Loucy (cell line): ENCODE data around the gene GRID2.

Experiments used
- H2AFZ ChIP-seq: fragments of 200-600 bp; sonication (generic); 2 replicates; pipeline ENCODE4 v1.6.0; 2016; ENCODE audit warnings: antibody characterized with exemption, mild to moderate bottlenecking, low read length, moderate library complexity
- H3F3A ChIP-seq: fragments of 200-600 bp; 2 replicates; pipeline ENCODE4 v1.6.0; 2016; ENCODE audit warnings: antibody characterized with exemption, low read depth, mild to moderate bottlenecking
- H3K27me3 ChIP-seq: fragments of 200-600 bp; sonication (generic); 2 replicates; pipeline ENCODE4 v1.6.1; 2014; ENCODE audit warnings: low read length, mild to moderate bottlenecking; ENCODE audit not compliant: insufficient read depth, poor library complexity, severe bottlenecking
- H3K36me3 ChIP-seq: fragments of 200-600 bp; sonication (generic); 2 replicates; pipeline ENCODE4 v1.6.1; 2016; ENCODE audit warnings: low read length; ENCODE audit not compliant: insufficient read depth
- H3K4me1 ChIP-seq: fragments of 200-600 bp; sonication (generic); 2 replicates; pipeline ENCODE4 v1.5.1; 2014; ENCODE audit warnings: low read length, mild to moderate bottlenecking; ENCODE audit not compliant: insufficient read depth, poor library complexity, severe bottlenecking
- H3K4me2 ChIP-seq: fragments of 200-600 bp; sonication (generic); 2 replicates; pipeline ENCODE4 v1.6.0; 2014; ENCODE audit warnings: antibody characterized with exemption, low read length, low read depth, mild to moderate bottlenecking; ENCODE audit not compliant: poor library complexity, severe bottlenecking
- H3K4me3 ChIP-seq: fragments of 200-600 bp; sonication (generic); 2 replicates; pipeline ENCODE4 v1.5.1; 2014; ENCODE audit warnings: low read length, mild to moderate bottlenecking, mixed read lengths; ENCODE audit not compliant: poor library complexity, severe bottlenecking
- H3K79me2 ChIP-seq: fragments of 200-600 bp; sonication (generic); 2 replicates; pipeline ENCODE4 v1.6.1; 2014; ENCODE audit warnings: low read length; ENCODE audit not compliant: insufficient read depth
- H3K9ac ChIP-seq: fragments of 200-600 bp; sonication (generic); 2 replicates; pipeline ENCODE4 v1.6.0; 2014; ENCODE audit warnings: mild to moderate bottlenecking, low read depth, low read length, moderate library complexity; ENCODE audit not compliant: poor library complexity, severe bottlenecking
- H3K9me2 ChIP-seq: fragments of 200-600 bp; sonication (generic); replicated peaks from 2 replicates; pipeline ENCODE4 v1.6.1; 2016; ENCODE audit warnings: low read depth, low read length, mixed read lengths
- H3K9me3 ChIP-seq: fragments of 200-600 bp; sonication (generic); 2 replicates; pipeline ENCODE4 v1.6.1; 2014; ENCODE audit warnings: mild to moderate bottlenecking, antibody characterized with exemption, low read length, low read depth; ENCODE audit not compliant: insufficient read depth
- H4K20me1 ChIP-seq: fragments of 200-600 bp; sonication (generic); 2 replicates; pipeline ENCODE4 v1.6.0; 2014; ENCODE audit warnings: antibody characterized with exemption, low read length, mild to moderate bottlenecking; ENCODE audit not compliant: insufficient read depth, poor library complexity, severe bottlenecking
- CTCF ChIP-seq: fragments of 200-600 bp; sonication (generic); conservative IDR thresholded peaks from 2 replicates; pipeline ENCODE4 v1.5.1; 2014; ENCODE audit warnings: mild to moderate bottlenecking, antibody characterized with exemption, low read length
- EZH2phosphoT487 ChIP-seq: fragments of 200-600 bp; IDR thresholded peaks from 2 replicates; pipeline ENCODE4 v1.6.1; 2018; ENCODE audit warnings: antibody characterized with exemption, mild to moderate bottlenecking, moderate library complexity, borderline replicate concordance

Gene GRID2

GRCh38 chr4:92368653-92369052 lies 64.9 kb downstream of the GRID2 start:
- no peak overlapping the region for H3K9ac ChIP-seq
- no peak overlapping the region for H3K4me2 ChIP-seq
- no peaks in the 10 kb centered on the region for H3K4me1 ChIP-seq
- no peaks in the 10 kb centered on the region for H3K79me2 ChIP-seq
- no peaks in the 10 kb centered on the region for H3K27me3 ChIP-seq
- no peaks in the 10 kb centered on the region for H3K9me2 ChIP-seq
- H3F3A ChIP-seq, result no peaks in the 10 kb centered on the region
- no peak overlapping the region for H3K4me3 ChIP-seq
- TF ChIP-seq EZH2phosphoT487 (no peak), CTCF (no peak)
- no peak overlapping the region for H2AFZ ChIP-seq
- no peaks in the 10 kb centered on the region for H3K9me3 ChIP-seq
- H3K36me3 ChIP-seq, result no peaks in the 10 kb centered on the region
- no peaks in the 10 kb centered on the region for H4K20me1 ChIP-seq

- no peaks in the 10 kb centered on the region for H3K27me3 ChIP-seq
- H3K4me2 ChIP-seq, result no peak overlapping the region
- H3F3A ChIP-seq, result no peaks in the 10 kb centered on the region
- H3K9ac ChIP-seq, result no peak overlapping the region
- TF ChIP-seq CTCF (no peak), EZH2phosphoT487 (no peak)
- H4K20me1 ChIP-seq, result no peaks in the 10 kb centered on the region
- no peaks in the 10 kb centered on the region for H3K4me1 ChIP-seq
- no peak overlapping the region for H2AFZ ChIP-seq
- H3K4me3 ChIP-seq, result no peak overlapping the region
- H3K9me2 ChIP-seq, result no peaks in the 10 kb centered on the region
- no peaks in the 10 kb centered on the region for H3K36me3 ChIP-seq
- no peaks in the 10 kb centered on the region for H3K9me3 ChIP-seq
- no peaks in the 10 kb centered on the region for H3K79me2 ChIP-seq
Measured at GRCh38 chr4:92381616-92382015, 77.8 kb downstream of the GRID2 start.

- Histone ChIP-seq H3K9ac (no peak overlapping the region), H3K4me1 (no peaks in the 10 kb centered on the region), H3K9me3 (no peaks in the 10 kb centered on the region), H3K36me3 (no peaks in the 10 kb centered on the region), H3K79me2 (no peaks in the 10 kb centered on the region), H3K9me2 (no peaks in the 10 kb centered on the region), H3F3A (no peaks in the 10 kb centered on the region), H4K20me1 (no peaks in the 10 kb centered on the region), H3K27me3 (no peaks in the 10 kb centered on the region), H2AFZ (no peak overlapping the region), H3K4me2 (no peak overlapping the region), H3K4me3 (no peak overlapping the region)
- TF ChIP-seq EZH2phosphoT487 (no peak), CTCF (no peak)
Measured at GRCh38 chr4:92382128-92382527, 78.4 kb downstream of the GRID2 start.
